Measurements from ENCODE around the gene SLC19A1.

SLC19A1 gene

DNA sequence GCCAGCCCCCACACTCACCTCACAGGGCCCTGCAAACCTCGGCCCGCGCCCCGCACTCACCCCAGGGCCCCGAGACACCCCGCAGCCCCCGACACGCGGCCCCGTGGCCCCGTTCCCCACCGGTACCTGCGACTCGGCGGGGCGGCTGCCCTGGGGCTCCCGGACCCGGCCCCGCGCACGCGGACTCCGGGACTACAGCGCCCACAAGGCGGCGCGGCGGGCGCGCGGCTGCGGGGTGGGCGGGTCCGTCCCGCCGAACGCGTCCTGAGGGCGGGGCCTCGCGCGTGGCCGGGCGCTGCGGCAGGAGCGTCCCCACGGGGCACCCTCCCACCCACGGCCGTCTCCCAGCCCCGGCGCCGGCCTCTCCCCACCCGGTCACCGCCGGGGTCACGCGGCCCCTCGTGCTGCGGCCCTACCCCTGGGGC lies at the start of gene SLC19A1:
Gene SLC19A1, minus strand, starts transcription at position 199 of the 425 bp plus-strand sequence. CDS start 4,481 bp downstream, outside the sequence.
- peak; percentile 61 for DNase-seq (ENCODE audit: low read depth)

- DNase-seq (ENCODE audit: low read depth), result no peak
Observed at GRCh38 chr21:45591619-45592207, 49.5 kb upstream of the SLC19A1 start.

GRCh38 chr21:45590726-45591618 lies 48.7 kb upstream of the SLC19A1 start:
- peak; percentile 23 for DNase-seq (ENCODE audit: low read depth)

DNA sequence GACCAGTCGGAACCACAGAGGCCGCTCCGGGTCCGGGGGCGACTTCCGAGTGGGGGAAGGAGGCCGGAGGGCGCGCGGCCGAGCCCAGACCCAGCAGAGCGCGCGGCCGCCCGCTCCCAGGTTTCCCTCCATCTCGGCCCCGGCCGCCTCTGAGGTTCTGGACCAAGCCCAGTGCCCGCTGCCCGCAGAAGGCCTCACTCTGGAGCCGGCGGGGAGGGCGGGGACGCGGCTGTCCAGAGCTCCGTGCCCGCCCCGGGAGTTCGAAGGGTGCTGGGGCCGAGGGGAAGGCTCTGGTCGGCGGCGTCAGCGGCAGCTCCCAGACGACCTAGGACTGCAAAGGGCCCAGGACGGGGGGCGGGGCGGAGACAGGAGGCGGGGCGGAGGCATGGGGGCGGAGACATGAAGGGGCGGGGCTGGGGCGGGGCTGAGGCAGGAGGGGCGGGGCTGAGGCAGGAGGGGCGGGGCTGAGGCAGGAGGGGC lies 48.0 kb upstream of the SLC19A1 start:
- peak; percentile 65 for DNase-seq (ENCODE audit: low read depth)

DNA sequence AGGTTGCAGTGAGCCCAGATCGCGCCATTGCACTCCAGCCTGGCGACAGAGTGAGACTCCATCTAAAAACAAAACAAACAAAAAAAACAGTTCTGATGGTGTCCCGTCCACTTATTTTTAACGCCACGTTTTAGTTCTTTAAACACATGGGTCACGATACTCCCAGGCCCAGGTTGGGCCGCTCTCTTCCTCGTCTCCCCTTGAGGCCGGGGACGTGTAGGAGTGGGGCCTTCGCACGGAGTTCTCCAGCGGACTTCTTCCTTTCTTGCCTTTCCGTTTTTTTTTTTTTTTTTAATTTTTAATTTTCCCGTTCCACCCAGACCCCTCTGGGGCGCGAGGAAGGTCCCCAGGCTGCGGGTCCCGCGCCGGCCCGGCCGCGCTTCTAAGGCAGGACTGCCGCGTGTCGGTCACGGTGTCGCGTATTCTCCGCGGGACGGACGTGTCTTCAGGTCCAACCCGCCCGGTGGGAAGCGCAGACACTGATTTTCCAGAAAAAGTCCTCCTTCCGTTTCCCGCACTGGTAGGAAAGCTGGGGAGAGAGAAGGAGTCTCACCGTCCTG lies 47.5 kb upstream of the SLC19A1 start:
- no peak for DNase-seq (ENCODE audit: low read depth)

DNA sequence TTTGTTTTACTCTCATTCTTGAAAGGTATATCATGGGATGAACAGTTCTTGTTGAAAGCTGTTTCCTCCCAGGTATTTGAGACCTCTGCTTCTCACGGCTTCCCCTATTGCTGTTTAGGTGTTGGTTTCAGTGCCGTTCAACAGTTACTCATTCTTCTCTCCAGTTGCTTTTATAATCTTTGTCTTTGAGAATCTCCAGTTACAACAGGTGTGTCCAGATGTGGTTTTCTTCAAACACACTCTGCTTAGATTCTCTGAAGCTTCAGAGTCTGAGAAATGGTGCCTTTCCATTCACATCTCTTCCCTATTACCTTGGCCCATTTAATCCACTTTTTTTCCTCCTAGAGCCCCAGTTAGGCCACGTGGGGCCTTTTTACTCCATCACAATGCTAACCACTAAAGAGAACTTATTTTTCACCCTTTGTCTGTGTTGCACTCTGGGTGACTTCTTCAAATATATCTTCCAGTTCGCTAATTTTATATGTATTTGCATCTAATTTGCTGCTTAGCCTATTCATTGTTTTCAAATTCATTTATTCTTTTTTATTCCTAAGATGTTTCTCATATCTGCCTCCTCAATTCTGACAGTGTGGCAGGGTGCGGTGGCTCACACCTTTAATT lies 46.7 kb upstream of the SLC19A1 start:
- no peak for DNase-seq (ENCODE audit: low read depth)

- no peak for DNase-seq (ENCODE audit: low read depth)
Observed at GRCh38 chr21:45588086-45588825, 46.0 kb upstream of the SLC19A1 start.

- no peak for DNase-seq (ENCODE audit: low read depth)
Observed at GRCh38 chr21:45586289-45586858, 44.1 kb upstream of the SLC19A1 start.

DNA sequence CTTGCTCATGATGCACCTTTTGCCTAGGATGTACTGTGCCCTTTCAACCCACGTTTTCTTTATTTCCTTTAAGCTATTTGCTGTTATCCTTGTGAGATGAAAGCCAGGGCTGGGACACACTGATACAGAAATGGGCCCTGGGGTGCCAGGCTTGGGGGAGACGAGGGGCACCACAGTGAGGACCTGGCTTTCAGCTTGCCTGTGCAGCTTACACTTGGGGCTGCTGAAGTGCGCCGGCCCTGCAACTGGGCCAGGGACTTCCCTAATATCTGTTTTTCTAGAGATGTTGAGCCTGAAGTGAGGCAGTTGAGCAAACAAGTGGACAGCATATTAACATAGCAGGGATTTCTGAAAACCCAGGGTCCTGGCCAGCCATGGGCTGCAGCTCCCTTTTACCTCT lies 42.5 kb upstream of the SLC19A1 start:
- DNase-seq (ENCODE audit: low read depth), result no peak

DNA sequence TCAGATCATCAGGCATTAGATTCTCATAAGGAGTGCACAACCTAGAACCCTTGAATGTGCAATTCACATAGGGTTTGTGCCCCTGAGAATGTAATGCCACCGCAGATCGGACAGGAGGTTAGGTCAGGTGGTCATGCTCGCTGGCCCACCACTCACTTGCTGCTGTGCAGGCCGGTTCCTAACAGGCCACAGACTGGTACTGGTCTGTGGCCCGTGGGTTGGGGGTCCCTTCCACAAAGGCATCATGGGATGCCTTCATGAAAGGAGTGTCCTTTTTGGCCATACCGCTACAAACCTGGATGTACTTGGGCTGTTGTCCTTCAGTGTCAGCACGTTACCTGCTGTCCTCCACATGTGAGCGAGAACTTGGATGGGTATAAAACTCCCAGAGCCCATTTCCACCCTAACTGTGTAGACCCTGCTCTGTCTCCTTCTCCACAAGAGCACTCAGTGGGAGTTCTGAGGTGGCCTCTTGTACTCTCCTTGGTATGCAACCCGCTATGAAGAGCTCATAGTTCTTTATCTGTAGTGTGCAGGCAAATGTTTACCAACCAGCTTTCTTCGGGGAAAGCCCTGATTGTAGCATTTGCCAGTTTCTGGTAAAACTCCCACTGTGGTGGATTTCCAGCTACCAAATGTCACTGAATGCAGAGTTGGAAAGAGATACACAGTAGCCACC lies 41.7 kb upstream of the SLC19A1 start:
- DNase-seq (ENCODE audit: low read depth), result no peak

GRCh38 chr21:45582128-45582527 lies 39.9 kb upstream of the SLC19A1 start:
- DNase-seq (ENCODE audit: low read depth), result no peak

GRCh38 chr21:45581322-45581712 lies 39.1 kb upstream of the SLC19A1 start:
- no peak for DNase-seq (ENCODE audit: low read depth)

DNA sequence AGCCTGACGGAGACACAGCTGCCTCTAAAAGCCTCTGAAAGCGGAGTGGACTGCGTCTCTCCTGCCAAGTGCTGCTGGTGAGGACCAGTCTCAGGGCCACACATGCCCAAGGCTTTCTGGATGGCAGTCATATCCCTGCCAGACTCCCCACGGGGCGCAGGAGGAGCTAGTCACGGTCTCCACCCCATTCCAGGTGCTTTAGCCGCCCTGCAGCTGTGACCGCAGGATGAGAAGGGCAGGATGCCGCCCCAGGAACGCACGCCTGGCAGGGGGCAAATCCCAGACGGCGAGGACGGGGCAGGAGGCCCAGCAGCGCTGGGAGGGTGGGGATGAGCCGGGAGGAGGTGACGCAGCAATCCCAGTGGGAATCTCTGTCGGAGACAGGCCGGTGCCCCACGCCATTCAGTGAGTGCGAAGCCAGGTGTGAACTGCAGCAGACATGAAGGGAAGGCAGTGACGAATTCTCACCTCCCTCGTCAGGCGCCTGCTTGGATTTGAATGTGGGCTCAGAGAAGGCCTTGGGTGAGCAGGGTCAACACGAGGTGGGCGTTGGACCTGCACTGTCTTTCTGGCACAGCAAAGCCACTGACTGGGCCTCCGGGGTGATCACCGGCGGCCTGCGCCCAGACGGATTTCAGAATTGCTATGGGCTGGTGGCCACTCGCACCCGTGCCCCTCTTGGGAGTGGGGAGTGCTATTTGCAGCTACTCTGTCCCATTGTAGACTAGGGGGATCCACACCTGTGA lies 38.5 kb upstream of the SLC19A1 start:
- no peak for DNase-seq (ENCODE audit: low read depth)

DNA sequence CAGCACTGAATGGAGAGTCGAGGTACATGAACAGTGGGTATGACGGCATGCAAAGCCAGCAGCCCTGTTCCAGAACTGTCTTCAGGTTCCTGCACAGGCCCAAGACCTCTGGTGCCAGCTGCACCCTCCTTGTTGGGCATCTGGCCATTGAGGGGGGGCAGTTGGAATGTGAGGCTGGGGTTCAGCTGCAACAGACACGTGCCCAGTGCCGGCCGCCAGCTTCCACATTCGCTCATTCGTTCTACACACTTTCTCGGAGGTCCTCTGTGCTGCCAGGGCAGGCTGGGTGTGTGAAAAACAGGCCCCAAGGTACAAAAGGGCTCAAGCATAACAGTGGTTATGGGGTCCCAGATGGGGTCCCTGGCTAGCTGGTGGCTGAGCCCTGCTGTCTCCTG lies 37.9 kb upstream of the SLC19A1 start:
- DNase-seq (ENCODE audit: low read depth), result no peak

- DNase-seq (ENCODE audit: low read depth), result no peak
Observed at GRCh38 chr21:45579383-45580180, 37.3 kb upstream of the SLC19A1 start.

DNA sequence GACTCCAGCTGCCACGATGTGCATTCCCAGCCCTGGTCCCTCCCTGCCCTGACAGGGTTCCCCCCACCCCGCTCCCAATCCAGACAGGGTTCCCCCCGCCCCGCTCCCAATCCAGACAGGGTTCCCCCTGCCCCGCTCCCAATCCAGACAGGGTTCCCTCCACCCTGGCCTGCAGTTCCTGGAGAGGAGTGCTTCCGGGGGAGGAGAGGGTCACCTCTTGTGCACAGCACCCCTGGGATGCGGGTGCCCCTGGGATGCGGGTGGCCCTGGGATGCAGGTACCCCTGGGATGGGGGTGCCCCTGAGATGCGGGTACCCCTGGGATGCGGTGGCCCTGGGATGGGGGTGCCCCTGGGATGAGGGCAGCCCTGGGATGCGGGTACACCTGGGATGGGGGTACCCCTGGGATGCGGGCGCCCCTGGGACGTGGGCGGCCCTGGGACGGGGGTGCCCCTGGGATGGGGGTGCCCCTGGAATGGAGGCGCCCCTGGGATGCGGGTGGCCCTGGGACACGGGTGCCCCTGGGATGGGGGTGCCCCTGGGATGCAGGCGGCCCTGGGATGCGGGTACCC lies 36.7 kb upstream of the SLC19A1 start:
- DNase-seq (ENCODE audit: low read depth), result no peak

DNA sequence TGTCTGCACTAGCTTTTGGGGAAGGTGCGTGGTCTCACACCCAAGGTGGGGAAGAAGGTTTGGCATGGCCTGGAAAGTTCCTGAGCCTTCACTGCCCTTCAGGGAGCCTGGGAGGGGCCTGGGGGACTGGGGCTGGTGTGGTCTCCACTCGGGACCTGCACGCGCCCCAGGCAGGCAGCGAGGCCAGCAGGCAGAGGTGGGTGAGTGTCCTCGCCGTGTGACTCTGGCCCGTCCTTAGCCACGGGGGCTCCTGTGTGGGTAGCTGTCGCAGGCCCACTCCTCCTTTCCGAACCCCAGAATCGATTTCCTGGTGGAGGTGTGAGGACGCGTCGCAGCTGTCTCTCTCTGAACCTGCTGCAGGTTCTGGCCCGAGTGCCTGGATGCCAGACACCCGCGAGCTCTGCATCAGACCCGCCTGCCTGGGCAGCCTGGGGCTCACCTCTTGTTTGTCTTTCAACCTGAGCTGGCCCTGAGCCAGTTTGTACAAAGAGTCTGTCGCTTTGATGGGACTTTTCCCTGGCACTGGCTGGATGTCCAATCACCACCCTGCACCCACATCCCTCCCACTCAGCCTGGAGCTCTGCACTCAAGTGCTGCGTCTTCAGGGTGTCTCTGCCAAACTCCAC lies 36.0 kb upstream of the SLC19A1 start:
- DNase-seq (ENCODE audit: low read depth), result no peak

GRCh38 chr21:45577801-45578175 lies 35.5 kb upstream of the SLC19A1 start:
- no peak for DNase-seq (ENCODE audit: low read depth)
